ENCODE results near the gene CGB1.

CGB1 gene

DNA sequence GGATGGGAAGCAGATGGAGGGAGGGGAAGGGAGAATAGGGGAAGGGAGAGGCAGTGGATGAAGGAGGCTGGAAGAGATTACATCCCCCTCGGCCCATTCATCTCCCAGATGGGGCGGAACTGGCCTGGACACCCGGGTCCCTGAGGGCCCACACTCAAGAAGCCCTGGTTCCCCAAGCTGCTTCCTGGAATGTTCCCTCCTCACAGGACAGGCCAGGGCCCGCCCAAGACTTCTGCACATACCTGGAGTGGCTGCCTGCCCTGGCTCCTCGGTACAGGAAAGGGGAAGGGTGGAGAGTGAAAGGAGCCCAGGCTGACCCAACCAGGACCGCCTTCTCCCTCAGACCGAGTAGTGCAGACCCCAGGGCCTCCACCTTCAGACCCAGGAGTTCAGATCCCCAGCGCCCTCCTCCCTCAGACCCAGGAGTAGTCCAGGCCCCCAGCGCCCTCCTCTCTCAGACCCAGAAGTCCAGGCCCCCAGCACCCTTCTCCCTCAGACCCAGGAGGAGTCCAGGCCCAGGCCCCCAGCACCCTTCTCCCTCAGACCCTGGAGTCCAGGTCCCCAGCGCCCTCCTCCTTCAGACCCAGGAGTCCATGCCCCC lies 27.4 kb upstream of the CGB1 start:
- TF ChIP-seq, protein P1, sequence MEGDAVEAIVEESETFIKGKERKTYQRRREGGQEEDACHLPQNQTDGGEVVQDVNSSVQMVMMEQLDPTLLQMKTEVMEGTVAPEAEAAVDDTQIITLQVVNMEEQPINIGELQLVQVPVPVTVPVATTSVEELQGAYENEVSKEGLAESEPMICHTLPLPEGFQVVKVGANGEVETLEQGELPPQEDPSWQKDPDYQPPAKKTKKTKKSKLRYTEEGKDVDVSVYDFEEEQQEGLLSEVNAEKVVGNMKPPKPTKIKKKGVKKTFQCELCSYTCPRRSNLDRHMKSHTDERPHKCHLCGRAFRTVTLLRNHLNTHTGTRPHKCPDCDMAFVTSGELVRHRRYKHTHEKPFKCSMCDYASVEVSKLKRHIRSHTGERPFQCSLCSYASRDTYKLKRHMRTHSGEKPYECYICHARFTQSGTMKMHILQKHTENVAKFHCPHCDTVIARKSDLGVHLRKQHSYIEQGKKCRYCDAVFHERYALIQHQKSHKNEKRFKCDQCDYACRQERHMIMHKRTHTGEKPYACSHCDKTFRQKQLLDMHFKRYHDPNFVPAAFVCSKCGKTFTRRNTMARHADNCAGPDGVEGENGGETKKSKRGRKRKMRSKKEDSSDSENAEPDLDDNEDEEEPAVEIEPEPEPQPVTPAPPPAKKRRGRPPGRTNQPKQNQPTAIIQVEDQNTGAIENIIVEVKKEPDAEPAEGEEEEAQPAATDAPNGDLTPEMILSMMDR (IDR thresholded peaks at IDR 0.05; ENCODE audit: insufficient read depth, low read length, poor library complexity, severe bottlenecking) = no peak
- no peak for DNase-seq (ENCODE audit: extremely low read depth, insufficient read length)
- H3K36me3 ChIP-seq (ENCODE audit: control insufficient read depth, insufficient read depth, low read length) = no peaks in the 10 kb centered on the region
- no peaks in the 10 kb centered on the region; the same call in 1 of the 2 replicates for H3K27me3 ChIP-seq (replicated peaks; ENCODE audit: control insufficient read depth, insufficient read depth, low read length)
- H3K4me3 ChIP-seq (replicated peaks; ENCODE audit: low read depth, low read length) = no peak overlapping the region

DNA sequence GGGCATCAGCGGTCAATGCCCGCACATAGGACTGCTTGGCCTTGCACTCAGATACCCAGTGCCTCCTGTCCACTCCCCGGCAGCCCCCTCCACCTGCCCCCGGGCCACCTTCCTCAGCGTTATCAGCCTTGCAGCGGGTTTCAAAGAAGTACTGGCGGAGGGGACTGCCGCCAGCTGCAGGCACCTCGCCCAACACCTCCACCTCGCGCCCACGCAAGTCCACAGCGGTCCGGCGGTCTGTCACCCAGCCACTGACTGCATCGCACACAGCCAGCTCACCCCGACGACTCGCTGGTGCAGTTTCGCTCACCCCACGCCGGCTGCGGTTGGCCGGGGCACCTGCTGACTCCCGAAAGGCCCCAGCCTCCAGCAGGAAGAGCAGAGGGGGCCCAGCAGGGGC lies 24.8 kb upstream of the CGB1 start:
- Histone ChIP-seq H3K36me3 (ENCODE audit: control insufficient read depth, insufficient read depth, low read length) (no peaks in the 10 kb centered on the region), H3K4me3 (replicated peaks; ENCODE audit: low read depth, low read length) (no peak overlapping the region), H3K27me3 (replicated peaks; ENCODE audit: control insufficient read depth, insufficient read depth, low read length) (peaks cover 4% of the 10 kb centered on the region; the same call in 1 of the 2 replicates)
- peak; percentile 50 for DNase-seq (ENCODE audit: extremely low read depth, insufficient read length)
- TF ChIP-seq, protein P1 (IDR thresholded peaks at IDR 0.05; ENCODE audit: insufficient read depth, low read length, poor library complexity, severe bottlenecking) = no peak

DNA sequence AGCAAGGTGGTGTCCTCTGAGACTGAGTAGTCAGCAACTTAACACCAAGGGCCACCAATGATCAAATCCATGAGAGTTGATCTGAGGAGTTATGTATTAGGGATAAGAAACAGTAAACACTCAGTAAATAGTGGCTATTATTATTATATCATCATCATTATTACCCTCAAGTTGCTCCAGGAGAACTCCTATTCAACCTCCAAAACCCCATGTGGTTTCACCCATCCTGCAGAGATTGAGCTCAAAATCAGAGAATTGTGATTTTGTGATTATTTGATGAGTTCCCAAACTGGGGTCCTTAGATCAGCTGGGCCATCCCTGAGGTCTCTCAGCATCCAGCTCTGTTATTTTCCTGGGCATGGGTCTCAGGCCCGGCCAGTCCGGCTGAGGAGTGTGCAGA lies 24.3 kb upstream of the CGB1 start:
- DNase-seq (ENCODE audit: extremely low read depth, insufficient read length) = no peak
- Histone ChIP-seq H3K36me3 (ENCODE audit: control insufficient read depth, insufficient read depth, low read length) (no peaks in the 10 kb centered on the region), H3K27me3 (replicated peaks; ENCODE audit: control insufficient read depth, insufficient read depth, low read length) (peaks cover 4% of the 10 kb centered on the region; the same call in 1 of the 2 replicates), H3K4me3 (replicated peaks; ENCODE audit: low read depth, low read length) (no peak overlapping the region)
- TF ChIP-seq, protein P1 (IDR thresholded peaks at IDR 0.05; ENCODE audit: insufficient read depth, low read length, poor library complexity, severe bottlenecking) = no peak

DNA sequence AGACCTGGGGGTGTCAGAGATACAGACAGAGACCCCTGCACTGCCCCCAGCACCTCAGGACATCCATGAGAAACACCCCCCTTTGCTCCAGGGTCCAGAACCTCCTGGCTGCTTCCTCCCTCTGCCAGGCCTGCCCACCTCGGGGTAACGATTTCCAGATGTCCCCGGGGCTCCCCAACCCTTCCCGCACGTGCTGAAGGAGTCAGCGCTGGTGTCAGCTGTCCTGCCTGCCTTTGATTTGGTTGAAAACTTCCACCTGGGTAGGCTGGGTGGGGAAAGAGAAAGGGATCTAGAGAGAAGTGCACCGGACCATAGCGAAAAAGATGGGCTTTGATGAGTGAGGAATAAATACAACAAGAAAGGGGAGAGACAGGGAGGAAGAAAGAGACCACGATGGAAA lies 22.4 kb upstream of the CGB1 start:
- Histone ChIP-seq H3K4me3 (replicated peaks; ENCODE audit: low read depth, low read length) (no peak overlapping the region), H3K36me3 (ENCODE audit: control insufficient read depth, insufficient read depth, low read length) (no peaks in the 10 kb centered on the region), H3K27me3 (replicated peaks; ENCODE audit: control insufficient read depth, insufficient read depth, low read length) (peaks cover 4% of the 10 kb centered on the region; the same call in 1 of the 2 replicates)
- no peak for DNase-seq (ENCODE audit: extremely low read depth, insufficient read length)
- TF ChIP-seq, protein P1 (IDR thresholded peaks at IDR 0.05; ENCODE audit: insufficient read depth, low read length, poor library complexity, severe bottlenecking) = no peak

DNA sequence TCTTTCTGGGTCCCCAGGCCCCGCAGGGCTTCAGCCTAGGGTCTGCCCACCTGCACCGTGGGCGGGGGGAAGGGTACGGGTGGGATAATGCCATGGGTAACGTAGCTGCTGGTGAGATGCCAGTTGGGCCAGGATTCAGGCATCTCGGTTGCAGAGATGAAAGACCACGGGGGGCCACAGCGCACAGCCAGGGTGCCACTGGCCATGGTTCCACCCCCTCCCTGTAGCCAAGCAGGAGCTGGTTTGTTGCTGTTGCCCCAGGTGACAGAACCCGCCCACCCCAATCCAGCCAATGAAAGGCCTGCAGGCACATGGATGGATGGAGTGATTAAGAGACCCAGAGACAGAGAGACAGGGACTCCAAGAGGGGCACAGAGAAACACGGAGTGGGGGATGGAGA lies 21.9 kb upstream of the CGB1 start:
- no peaks in the 10 kb centered on the region for H3K36me3 ChIP-seq (ENCODE audit: control insufficient read depth, insufficient read depth, low read length)
- no peak overlapping the region for H3K4me3 ChIP-seq (replicated peaks; ENCODE audit: low read depth, low read length)
- TF ChIP-seq, protein P1 (IDR thresholded peaks at IDR 0.05; ENCODE audit: insufficient read depth, low read length, poor library complexity, severe bottlenecking) = no peak
- H3K27me3 ChIP-seq (replicated peaks; ENCODE audit: control insufficient read depth, insufficient read depth, low read length) = peaks cover 4% of the 10 kb centered on the region; the same call in 1 of the 2 replicates
- no peak for DNase-seq (ENCODE audit: extremely low read depth, insufficient read length)
